Panc1 (cell line): ENCODE data around the gene TTC28. TPM values are rescaled to one million over a fixed set of nuclear protein-coding genes. Genes with fewer than 3 reads are reported as not detected.

Source experiments
- ATAC-seq: fragments of 200-7000 bp; cut with Tn5 transposase; 2 replicates; pipeline ENCODE4 v1.9.1; 2020; ENCODE audit warnings: mild to moderate bottlenecking, moderate library complexity
- BruUV-seq: library from RNA; stranded (reverse); fragments of 400-500 nt; replicated peaks from 2 replicates; lab custom pipeline; 2021; lab: Mats Ljungman, UMichigan
- CTCF ChIA-PET: fragments of 300-600 bp; sonication (Branson Sonifier 250); formaldehyde crosslinking; loops from one replicate; lab custom pipeline; 2022; ENCODE audit warnings: antibody characterized with exemption; lab: Charles Lee
- POLR2A ChIA-PET: fragments of 300-600 bp; sonication (Branson Sonifier 250); formaldehyde crosslinking; loops from one replicate; lab custom pipeline; 2022; ENCODE audit warnings: antibody characterized with exemption; lab: Charles Lee
- DNase-seq: peaks from one replicate; pipeline ENCODE4 v3.0.0-alpha.2; 2010; ENCODE audit warnings: low read depth, low spot score
- H3K27ac ChIP-seq: 2 replicates; pipeline ENCODE4 v1.5.1; 2011; ENCODE audit warnings: mild to moderate bottlenecking, low read length, inconsistent platforms
- H3K27me3 ChIP-seq: fragments of 200-500 bp; sonication (Bioruptor generic); 2 replicates; pipeline ENCODE4 v1.6.0; 2014; ENCODE audit warnings: low read length, inconsistent platforms; ENCODE audit not compliant: control insufficient read depth, insufficient read depth
- H3K36me3 ChIP-seq: fragments of 200-500 bp; sonication (Bioruptor generic); 2 replicates; pipeline ENCODE4 v1.5.1; 2014; ENCODE audit warnings: inconsistent platforms, mild to moderate bottlenecking, low read length, moderate library complexity; ENCODE audit not compliant: control insufficient read depth, insufficient read depth
- H3K4me1 ChIP-seq: 2 replicates; pipeline ENCODE4 v1.5.1; 2011; ENCODE audit warnings: inconsistent platforms, mild to moderate bottlenecking, low read length, moderate library complexity; ENCODE audit not compliant: control insufficient read depth, insufficient read depth
- H3K4me3 ChIP-seq, 2 experiments: 2 replicates each; pipeline ENCODE4 v1.5.1; 2011 to 2012; ENCODE audit warnings: low read depth in 2 of 2, low read length in 2 of 2, mild to moderate bottlenecking in 2 of 2, inconsistent platforms in 1 of 2, moderate library complexity in 1 of 2
- H3K9me3 ChIP-seq: fragments of 200-500 bp; sonication (Bioruptor generic); 2 replicates; pipeline ENCODE4 v1.5.1; 2014; ENCODE audit warnings: low read depth, mild to moderate bottlenecking, inconsistent platforms, low read length, moderate library complexity; ENCODE audit not compliant: control insufficient read depth, insufficient read depth
- CTCF ChIP-seq: fragments of 450-650 bp; IDR thresholded peaks from 2 replicates; pipeline ENCODE4 v1.5.1; 2017; ENCODE audit warnings: mild to moderate bottlenecking
- POLR2AphosphoS5 ChIP-seq: IDR thresholded peaks from 2 replicates; pipeline ENCODE4 v1.6.1; 2012; ENCODE audit warnings: mild to moderate bottlenecking, low read depth, low read length, moderate library complexity
- REST ChIP-seq, 2 experiments: IDR thresholded peaks; 2 replicates each; pipeline ENCODE4 v1.6.1; 2011 to 2012; ENCODE audit warnings: low read depth in 2 of 2, control low read depth in 1 of 2, low read length in 1 of 2, mild to moderate bottlenecking in 1 of 2, moderate library complexity in 1 of 2; ENCODE audit not compliant: insufficient read depth in 1 of 2
- SIN3A ChIP-seq: IDR thresholded peaks from 2 replicates; pipeline ENCODE4 v1.6.1; 2012; ENCODE audit warnings: low read depth, mild to moderate bottlenecking, low read length, moderate library complexity, borderline replicate concordance; ENCODE audit not compliant: insufficient read depth
- TCF7L2 ChIP-seq: IDR thresholded peaks from 2 replicates; pipeline ENCODE4 v1.6.1; 2011; ENCODE audit warnings: mild to moderate bottlenecking, low read depth, low read length, inconsistent platforms
- in situ Hi-C: cut with HindIII; loops from 2 replicates; pipeline ENCODE4 v1.10.0; 2016; ENCODE audit warnings: low sequenced_read_pairs, low pct_unique_long_range_greater_than_20kb
- intact Hi-C: fragments of 100-400 bp; cut with micrococcal nuclease; formaldehyde crosslinking; loops from one replicate; pipeline ENCODE4 v1.10.0; 2022; ENCODE audit not compliant: unreplicated experiment
- total RNA-seq: library from RNA; stranded (reverse); gene quantifications from one replicate; pipeline ENCODE4 v1.2.1, GENCODE V29; 2021; ENCODE audit not compliant: unreplicated experiment

TTC28 gene
- total RNA-seq, 1 experiment from 2014 or later = 24.8 TPM

GRCh38 chr22:28208787-28209186 lies 470.9 kb downstream of the TTC28 start:
- in situ Hi-C loops = no loop called here
- no peak for TF ChIP-seq TCF7L2
- no peak for TF ChIP-seq REST (IDR thresholded peaks at IDR 0.05; ENCODE audit: insufficient read depth in 1 of 2, low read depth in 2 of 2, low read length in 1 of 2)
- no peak for TF ChIP-seq SIN3A
- TF ChIP-seq CTCF = no peak
- no peak for TF ChIP-seq POLR2AphosphoS5
- POLR2A ChIA-PET = no interaction called here

GRCh38 chr22:28208036-28208435 lies 471.6 kb downstream of the TTC28 start:
- ChIA-PET POLR2A (no interaction called here), CTCF (no interaction called here)
- in situ Hi-C loops (no loop called here), intact Hi-C loops (no loop called here)
- H3K4me3 ChIP-seq = no peak overlapping the region
- TF ChIP-seq SIN3A (no peak), REST (IDR thresholded peaks at IDR 0.05; ENCODE audit: insufficient read depth in 1 of 2, low read depth in 2 of 2, low read length in 1 of 2) (no peak), TCF7L2 (no peak), CTCF (no peak), POLR2AphosphoS5 (no peak)
- no TSS peak for BruUV-seq
- ATAC-seq (no peak), DNase-seq (no peak)
- H3K27me3 ChIP-seq = no peaks in the 10 kb centered on the region
- no peaks in the 10 kb centered on the region for H3K36me3 ChIP-seq
- H3K4me1 ChIP-seq = no peaks in the 10 kb centered on the region
- H3K9me3 ChIP-seq = no peaks in the 10 kb centered on the region
- H3K27ac ChIP-seq = no peak overlapping the region

More at GRCh38 chr22:28208787-28209186, 470.9 kb downstream of the TTC28 start:
- ATAC-seq (no peak), DNase-seq (no peak)
- Histone ChIP-seq H3K4me3 (no peak overlapping the region), H3K4me1 (no peaks in the 10 kb centered on the region), H3K27ac (no peak overlapping the region), H3K9me3 (no peaks in the 10 kb centered on the region), H3K27me3 (no peaks in the 10 kb centered on the region), H3K36me3 (no peaks in the 10 kb centered on the region)
- no TSS peak for BruUV-seq
- intact Hi-C loops = no loop called here
- CTCF ChIA-PET = no interaction called here
